Measurements from ENCODE around the gene SAMD7. TPM values are rescaled to one million over a fixed set of nuclear protein-coding genes. Genes with fewer than 3 reads are reported as not detected.

Gene SAMD7
- total RNA-seq, 1 donor from 2014 or later: not detected

- no peak for DNase-seq (ENCODE audit: low spot score in 2 of 2)
- FAIRE-seq: no peak
These were observed 6.0 kb upstream of the SAMD7 start for GRCh38 chr3:169905404-169905803.

GRCh38 chr3:169907476-169907875 lies 3.9 kb upstream of the SAMD7 start:
- FAIRE-seq: no peak
- DNase-seq (ENCODE audit: low spot score in 2 of 2): no peak

- DNase-seq (ENCODE audit: low spot score in 2 of 2) (no peak), FAIRE-seq (no peak)
These were observed 3.4 kb upstream of the SAMD7 start for GRCh38 chr3:169907944-169908343.

DNA sequence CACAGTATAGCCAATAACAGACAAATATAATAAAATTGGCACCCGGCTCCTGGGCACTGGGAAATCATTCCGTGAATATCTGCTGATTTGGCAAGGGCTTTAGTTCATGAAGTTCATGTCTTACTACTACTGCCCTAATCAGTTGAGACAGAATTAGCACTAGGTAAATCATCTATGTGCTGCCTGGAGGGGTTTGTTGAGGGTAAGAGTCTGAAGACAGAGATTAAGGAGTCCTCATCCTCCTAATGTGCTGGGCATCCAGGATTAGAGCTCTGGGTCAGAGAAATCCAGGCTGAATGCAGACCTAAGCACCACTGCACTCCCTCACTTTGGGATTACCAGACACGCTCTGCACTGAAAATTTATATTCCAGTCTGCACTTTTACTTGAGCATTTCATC lies 2.0 kb downstream of the SAMD7 start:
- FAIRE-seq (no peak), DNase-seq (ENCODE audit: low spot score in 2 of 2) (no peak)

DNA sequence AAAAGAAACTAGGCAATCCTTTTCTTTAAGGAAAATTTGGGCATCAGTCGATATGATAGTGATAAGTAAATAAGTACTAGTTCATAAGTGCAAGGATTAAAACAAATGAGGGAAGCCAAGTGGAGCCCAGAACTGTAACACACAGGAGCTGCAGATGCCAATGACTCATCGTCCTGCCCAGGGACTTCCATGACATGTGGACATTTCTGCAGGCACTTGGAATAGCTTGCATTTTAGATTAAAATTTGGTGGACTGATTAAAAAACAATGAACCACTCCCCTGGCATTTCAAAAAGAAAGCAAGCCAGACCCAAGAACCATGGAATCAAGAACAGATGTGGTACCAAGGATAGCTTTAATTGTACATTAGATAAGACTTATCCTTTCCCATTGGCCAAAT lies 2.9 kb downstream of the SAMD7 start:
- no peak for DNase-seq (ENCODE audit: low spot score in 2 of 2)
- no peak for FAIRE-seq

GRCh38 chr3:169923189-169923588 lies 11.8 kb downstream of the SAMD7 start:
- DNase-seq (ENCODE audit: low spot score in 2 of 2): no peak
- no peak for FAIRE-seq

DNA sequence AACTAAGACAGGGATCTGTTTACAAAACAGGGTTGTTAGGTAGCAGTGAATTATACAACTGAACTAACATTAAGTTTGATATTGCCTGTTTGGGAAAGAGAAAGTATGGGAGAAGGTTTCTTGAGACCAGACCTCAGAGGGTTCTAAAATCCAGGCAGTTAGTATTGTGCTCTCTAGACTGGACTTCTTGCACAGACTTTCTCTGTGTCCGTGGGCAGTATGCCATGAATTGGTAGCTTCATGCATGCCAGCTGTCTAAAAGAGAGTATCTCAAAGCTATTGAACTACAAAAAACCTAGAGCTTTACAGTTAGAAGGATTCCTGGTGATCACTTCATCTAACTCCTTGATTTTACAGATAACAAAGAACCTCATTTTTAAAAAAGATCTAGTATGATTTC lies 12.5 kb downstream of the SAMD7 start:
- DNase-seq (ENCODE audit: low spot score in 2 of 2) (no peak), FAIRE-seq (no peak)

GRCh38 chr3:169929830-169930519 lies 18.6 kb downstream of the SAMD7 start:
- FAIRE-seq: no peak

GRCh38 chr3:169930843-169931242 lies 19.5 kb downstream of the SAMD7 start:
- no peak for DNase-seq (ENCODE audit: low spot score in 2 of 2)

More at GRCh38 chr3:169929830-169930519, 18.6 kb downstream of the SAMD7 start:
- no peak for DNase-seq (ENCODE audit: low spot score in 2 of 2)

GRCh38 chr3:169931747-169932520 lies 20.6 kb downstream of the SAMD7 start:
- DNase-seq (ENCODE audit: low spot score in 2 of 2) (no peak), FAIRE-seq (no peak)

More at GRCh38 chr3:169930843-169931242, 19.5 kb downstream of the SAMD7 start:
- no peak for FAIRE-seq

GRCh38 chr3:169939320-169939719 lies 27.9 kb downstream of the SAMD7 start:
- FAIRE-seq (no peak), DNase-seq (ENCODE audit: low spot score in 2 of 2) (no peak)

DNA sequence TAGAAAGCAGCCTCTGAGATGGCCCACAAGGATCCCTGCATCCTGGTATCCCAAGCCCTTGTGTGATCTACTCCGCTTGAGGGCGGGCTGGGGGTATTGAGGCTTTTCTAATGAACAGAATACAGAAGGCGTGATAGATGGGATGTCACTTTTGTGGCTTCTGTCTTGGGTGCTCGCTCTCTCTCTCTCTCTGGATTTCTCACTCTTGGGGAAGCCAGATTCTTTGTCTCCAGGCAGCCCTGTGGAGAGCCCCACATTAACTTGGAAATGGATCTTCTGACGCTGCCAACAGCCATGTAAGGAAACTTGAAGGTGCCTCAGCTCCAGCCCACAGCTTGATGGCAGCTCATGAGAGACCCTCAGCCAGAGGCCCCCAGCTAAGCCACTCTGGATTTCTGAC lies 28.4 kb downstream of the SAMD7 start:
- no peak for FAIRE-seq
- DNase-seq (ENCODE audit: low spot score in 2 of 2): no peak

- no peak for FAIRE-seq
- DNase-seq (ENCODE audit: low spot score in 2 of 2): no peak
These were observed 29.3 kb downstream of the SAMD7 start for GRCh38 chr3:169940470-169941181.

DNA sequence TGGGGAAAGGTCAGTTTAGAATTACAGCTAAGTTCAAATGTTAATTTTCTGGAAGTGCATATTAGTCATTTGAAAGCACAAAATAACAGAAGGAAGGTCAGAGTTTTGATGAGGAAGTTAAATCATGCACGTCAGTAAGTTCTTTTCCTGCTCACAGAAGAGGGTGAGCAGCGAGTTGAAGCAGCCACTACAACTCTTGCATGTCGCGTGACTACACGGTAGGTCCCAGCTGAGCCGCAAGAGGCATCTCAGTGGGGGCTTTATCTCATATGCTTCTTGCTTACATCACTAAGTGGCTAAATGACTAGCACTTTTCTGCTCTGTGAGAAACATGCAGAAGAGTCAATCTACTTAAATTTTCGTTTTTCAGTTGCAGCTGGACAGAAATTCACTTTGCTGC lies 33.9 kb downstream of the SAMD7 start:
- FAIRE-seq (no peak), DNase-seq (ENCODE audit: low spot score in 2 of 2) (no peak)

DNA sequence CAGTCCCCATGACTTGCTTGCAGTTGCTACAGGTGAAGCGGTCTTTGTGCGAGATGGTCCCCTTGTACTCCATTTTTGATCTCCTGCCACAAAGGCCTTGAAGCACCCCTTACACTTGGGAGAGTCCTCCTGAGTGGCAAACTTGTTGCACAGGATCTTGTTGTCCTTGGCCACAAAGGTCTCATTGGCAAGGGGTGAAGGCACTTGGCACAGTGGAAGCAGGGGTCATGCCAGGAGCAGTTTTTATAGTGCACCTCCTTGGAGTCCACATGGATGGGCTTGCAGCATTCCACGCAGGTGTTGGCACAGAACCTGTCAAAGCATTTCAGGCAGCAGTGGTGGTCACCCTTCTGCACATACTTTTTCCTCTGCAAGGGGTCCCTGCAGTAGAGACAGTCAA lies 35.0 kb downstream of the SAMD7 start:
- DNase-seq (ENCODE audit: low spot score in 2 of 2) (no peak), FAIRE-seq (no peak)

GRCh38 chr3:169948559-169949448 lies 37.4 kb downstream of the SAMD7 start:
- DNase-seq (ENCODE audit: low spot score in 2 of 2): no peak
- no peak for FAIRE-seq

DNA sequence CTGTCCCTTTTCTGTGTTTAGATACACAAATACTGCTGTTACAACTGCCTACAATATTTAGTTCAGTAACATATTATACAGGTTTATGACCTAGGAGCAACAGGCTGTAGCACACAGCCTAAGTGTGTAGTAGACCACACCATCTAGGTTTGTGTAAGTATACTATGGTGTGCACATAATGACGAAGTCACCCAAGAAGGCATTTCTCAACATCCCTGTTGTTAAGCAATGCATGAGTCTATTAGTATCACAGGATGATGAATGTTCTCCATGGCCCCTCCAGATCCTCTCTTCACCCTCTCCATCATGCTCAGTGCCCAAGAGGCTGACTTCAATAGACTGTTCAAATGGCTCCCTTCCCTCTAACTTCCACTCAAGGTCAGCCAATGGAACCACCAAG lies 40.7 kb downstream of the SAMD7 start:
- DNase-seq (ENCODE audit: low spot score in 2 of 2) (no peak), FAIRE-seq (no peak)

DNA sequence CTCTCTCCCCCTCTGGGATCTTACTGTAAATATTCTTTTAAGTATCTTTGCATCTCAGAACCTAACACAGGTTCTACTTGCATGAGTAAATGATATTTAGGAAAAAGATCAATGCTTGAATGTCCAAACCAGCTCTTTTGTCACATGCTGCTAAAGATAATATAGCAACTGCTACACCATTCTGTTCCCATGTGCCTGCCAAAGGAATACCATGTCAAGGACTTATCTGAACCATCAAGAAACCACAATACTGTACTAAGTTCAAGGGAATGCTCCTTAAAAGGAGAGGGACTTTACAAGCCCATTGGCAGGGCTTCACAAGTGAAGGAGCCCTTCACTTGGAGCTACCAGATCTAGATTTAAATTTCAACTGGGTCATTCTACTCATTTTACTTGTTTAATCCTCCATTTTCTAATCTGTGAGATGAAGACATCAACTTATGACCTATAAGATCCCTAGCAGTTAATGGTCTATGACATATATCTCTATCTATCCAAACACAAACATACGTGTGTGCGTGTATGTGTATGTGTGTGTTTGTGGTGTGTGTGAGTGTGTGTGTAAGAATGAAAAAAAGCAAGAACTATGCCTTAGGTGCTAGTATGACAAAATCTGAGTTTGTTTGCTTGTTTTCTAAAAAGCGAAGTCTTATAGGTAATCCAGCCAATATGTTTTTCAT lies 42.2 kb downstream of the SAMD7 start:
- FAIRE-seq (no peak), DNase-seq (ENCODE audit: low spot score in 2 of 2) (no peak)

GRCh38 chr3:169954142-169954756 lies 42.9 kb downstream of the SAMD7 start:
- FAIRE-seq (no peak), DNase-seq (ENCODE audit: low spot score in 2 of 2) (no peak)

All from frontal cortex (tissue), 4 donors.